Adipose tissue (tissue), 3 donors: Measurements from ENCODE around the gene XIRP1. TPM values are rescaled to one million over a fixed set of nuclear protein-coding genes. Genes with fewer than 3 reads are reported as not detected.
A peak's percentile ranks its signal among the peaks of the same experiment; 100 is the strongest.

Experiments used
- H3K27ac ChIP-seq: one replicate; pipeline ENCODE4 v1.5.1; 2013; ENCODE audit warnings: low read depth, low read length
- WGBS, 3 donors: extraction: QIAGEN DNeasy Blood & Tissue Kit; methylation state at CpG; one replicate each; pipeline ENCODE4 v1.1.7; 2013; 5-methylcytosine and 5-hydroxymethylcytosine counted together
- polyA plus RNA-seq, 3 donors: library from polyadenylated mRNA; stranded (reverse); fragments of 200-250 nt; gene quantifications; one replicate each; pipeline ENCODE4 v1.2.3, GENCODE V29; 2013
- donor health status: healthy with polysubstance abuse.
- donor health status: Bipolar disorder and iron deficiency.
- donor health status: healthy.

Gene XIRP1
- polyA plus RNA-seq, 3 donors, result 0.37 to 0.67 (median 0.51) TPM

GRCh38 chr3:39189150-39189958, 3.0 kb downstream of the XIRP1 start:
- H3K27ac ChIP-seq, result no peak overlapping the region
- WGBS, 3 donors, result 80 to 83% (median 83%) methylated on average over 15 of the region's 15 CpGs

- WGBS, 3 donors, result 83 to 92% (median 86%) methylated on average over 35 of the region's 35 CpGs
- no peak overlapping the region for H3K27ac ChIP-seq
Measured at GRCh38 chr3:39188271-39189149, 3.9 kb downstream of the XIRP1 start.

GRCh38 chr3:39187372-39188155, 4.8 kb downstream of the XIRP1 start:
- 90 to 94% (median 92%) methylated on average over 23 of the region's 23 CpGs for WGBS, 3 donors
- no peak overlapping the region for H3K27ac ChIP-seq

- H3K27ac ChIP-seq, result no peak overlapping the region
- 90 to 92% (median 91%) methylated on average over 11 of the region's 11 CpGs for WGBS, 3 donors
Measured at GRCh38 chr3:39186692-39187151, 5.7 kb downstream of the XIRP1 start.

GRCh38 chr3:39185959-39186691, 6.3 kb downstream of the XIRP1 start:
- H3K27ac ChIP-seq, result no peak overlapping the region
- 86 to 94% (median 89%) methylated on average over 14 of the region's 14 CpGs for WGBS, 3 donors

- 90 to 97% (median 95%) methylated on average over 9 of the region's 9 CpGs for WGBS, 3 donors
Measured at GRCh38 chr3:39185326-39185958, 7.0 kb downstream of the XIRP1 start.

GRCh38 chr3:39184968-39185285, 7.5 kb downstream of the XIRP1 start:
- no peak overlapping the region for H3K27ac ChIP-seq
- WGBS, 3 donors, result 91 to 96% (median 92%) methylated on average over 4 of the region's 4 CpGs

More at GRCh38 chr3:39185326-39185958, 7.0 kb downstream of the XIRP1 start:
- H3K27ac ChIP-seq, result no peak overlapping the region

- WGBS, 3 donors, result 79 to 87% (median 79%) methylated on average over 12 of the region's 12 CpGs
- H3K27ac ChIP-seq, result no peak overlapping the region
Measured at GRCh38 chr3:39184081-39184967, 8.1 kb downstream of the XIRP1 start.

GRCh38 chr3:39183211-39184080, 8.9 kb downstream of the XIRP1 start:
- whole genome bisulfite sequencing, 3 donors, result 84 to 89% (median 85%) methylated on average over 12 of the region's 12 CpGs
- H3K27ac ChIP-seq, result no peak overlapping the region

- H3K27ac ChIP-seq, result no peak overlapping the region
- WGBS, 3 donors, result 58 to 81% (median 80%) methylated on average over 7 of the region's 7 CpGs
Measured at GRCh38 chr3:39181408-39182335, 10.7 kb downstream of the XIRP1 start.

GRCh38 chr3:39180546-39181346, 11.6 kb downstream of the XIRP1 start:
- peak overlapping the region; percentile 59 for H3K27ac ChIP-seq
- WGBS, 3 donors, result 2 to 5% (median 3%) methylated on average over 42 to 64 of the region's 64 CpGs

- 51 to 57% (median 53%) methylated on average over 3 of the region's 3 CpGs for WGBS, 3 donors
- H3K27ac ChIP-seq, result peak overlapping the region; percentile 59
Measured at GRCh38 chr3:39180183-39180545, 12.2 kb downstream of the XIRP1 start.

GRCh38 chr3:39178553-39178952, 13.8 kb downstream of the XIRP1 start:
- WGBS, 3 donors, result 64 to 74% (median 68%) methylated on average over 4 of the region's 4 CpGs
- peak overlapping the region; percentile 75 for H3K27ac ChIP-seq

- 0 to 1% (median 0%) methylated on average over 23 to 30 of the region's 32 CpGs for WGBS, 3 donors
- H3K27ac ChIP-seq, result peak overlapping the region; percentile 30
Measured at GRCh38 chr3:39177708-39178332, 14.6 kb downstream of the XIRP1 start.
